GM18526 (cell line): ENCODE results near the gene HDAC10.

Source experiments
- POLR2A ChIP-seq: IDR thresholded peaks from 3 replicates; pipeline ENCODE4 v1.6.1; 2011; ENCODE audit not compliant: insufficient read length; ENCODE audit errors: extremely low read depth

Gene HDAC10

DNA sequence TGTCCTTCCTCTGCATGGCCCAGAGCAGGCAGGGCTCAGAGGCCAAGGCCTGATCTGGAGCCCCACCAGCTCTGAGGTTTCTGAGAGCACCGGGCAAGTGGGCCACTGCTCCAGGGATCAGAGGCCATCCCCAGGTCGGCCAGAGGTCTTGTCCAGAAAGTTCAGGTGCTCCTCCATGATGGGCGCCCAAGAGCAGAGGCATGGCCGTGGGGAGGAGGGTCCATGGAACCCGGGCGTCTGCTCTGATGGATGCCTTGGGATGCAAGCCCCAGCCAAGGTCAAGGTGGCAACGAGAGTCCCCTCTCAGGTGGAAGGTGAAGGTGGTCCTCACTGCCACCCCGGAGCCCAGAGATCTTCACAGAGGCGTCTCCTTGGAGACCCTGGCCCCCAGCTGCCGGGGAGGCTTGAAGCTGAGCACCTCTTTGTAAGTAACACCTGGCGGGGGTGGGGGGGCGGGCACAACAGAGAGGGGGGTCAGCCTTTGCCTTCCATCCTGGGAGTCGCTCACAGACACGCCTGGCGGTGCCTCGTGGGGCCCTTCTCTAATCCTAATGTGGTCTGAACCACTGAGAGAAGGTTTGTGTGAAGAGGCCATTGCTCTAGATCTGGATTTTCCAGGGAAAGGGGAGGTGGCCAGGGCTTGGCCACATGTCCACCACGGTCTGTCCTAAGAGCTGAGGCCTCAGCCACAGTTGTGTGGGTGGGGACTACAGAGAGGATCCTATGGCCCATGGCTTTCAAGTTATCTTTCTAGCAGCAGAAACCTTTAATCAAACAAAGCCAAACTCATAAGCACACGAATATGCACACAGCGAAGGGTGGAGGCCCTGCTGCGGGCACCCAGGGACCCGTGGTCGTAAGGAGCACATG, 2.2 kb upstream of the HDAC10 start:
- TF ChIP-seq POLR2A: no peak

DNA sequence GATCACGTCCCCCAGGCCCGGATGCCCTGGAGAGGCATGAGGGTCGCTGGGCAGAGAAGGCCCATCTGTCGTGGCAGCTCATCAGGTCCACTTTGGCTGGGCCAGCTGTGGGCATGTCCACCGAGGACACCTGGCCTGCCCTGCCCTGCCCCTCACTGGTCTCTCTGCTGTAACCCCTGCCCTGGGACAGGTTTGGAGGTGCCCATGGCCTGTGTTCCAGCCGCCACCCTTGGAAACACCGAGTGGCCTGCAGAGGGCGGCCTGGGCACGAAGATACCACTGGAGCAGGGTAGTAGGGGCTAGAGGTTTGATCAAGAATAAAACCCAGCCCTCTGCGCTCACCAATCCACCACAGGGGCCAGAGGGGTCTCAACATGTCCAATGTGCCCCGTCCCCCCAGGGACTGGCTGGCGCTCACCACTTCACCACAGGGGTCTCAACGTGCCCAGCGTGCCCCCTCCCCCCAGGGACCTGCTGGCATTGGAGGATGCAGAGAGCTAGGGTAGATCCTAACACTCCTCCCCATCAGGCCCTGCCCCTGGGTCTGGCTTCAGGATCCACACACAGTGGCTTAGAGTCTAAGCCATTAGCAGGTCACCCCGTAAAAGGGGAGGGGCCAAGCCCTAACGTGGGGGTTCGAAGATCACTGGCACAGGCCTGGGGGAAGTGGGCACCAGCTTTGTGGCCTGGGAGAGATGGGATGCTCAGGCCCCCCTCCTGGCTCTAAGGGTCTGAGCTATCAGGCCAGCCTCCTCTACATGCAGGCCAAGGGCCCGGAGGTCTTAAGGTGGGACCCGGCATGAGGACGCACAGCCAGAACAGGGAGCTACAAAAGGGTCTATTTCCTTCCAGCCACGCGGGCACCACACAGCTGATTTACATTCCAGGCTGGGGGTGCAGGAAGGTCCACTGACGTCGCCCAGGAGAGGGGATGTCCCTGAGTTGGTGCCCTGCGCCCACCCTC, 1.3 kb upstream of the HDAC10 start:
- no peak for TF ChIP-seq POLR2A

DNA sequence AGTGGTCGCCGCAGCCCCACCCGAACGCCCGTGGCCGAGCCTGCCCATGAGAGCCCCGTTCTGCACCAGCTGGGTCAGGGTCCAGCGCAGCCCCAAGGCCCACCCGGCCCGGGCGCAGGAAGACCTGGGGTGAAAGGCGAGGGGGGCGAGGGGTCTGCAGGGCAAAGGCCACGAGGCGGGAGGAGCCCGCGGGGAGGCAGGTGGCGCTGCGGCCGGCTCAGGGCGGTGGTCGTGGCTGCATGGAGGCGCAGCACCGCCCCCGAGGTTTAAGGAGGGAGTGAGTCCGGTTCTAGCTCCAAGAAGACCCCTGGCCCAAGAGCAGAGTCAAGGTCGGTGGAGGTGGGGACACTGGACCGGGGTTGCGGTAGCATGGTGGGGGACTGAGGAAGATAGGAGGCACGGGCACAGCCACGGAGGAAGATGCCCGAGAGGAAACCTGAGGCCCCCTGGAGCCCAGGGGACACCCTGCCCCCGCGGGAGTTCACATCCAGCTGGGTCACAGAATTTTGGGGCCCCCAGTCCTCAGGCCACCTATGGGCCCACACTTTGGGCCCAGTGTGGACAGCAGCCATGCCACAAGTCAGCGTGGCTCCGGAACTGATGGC, 514 bp upstream of the HDAC10 start:
- TF ChIP-seq POLR2A: no peak

- no peak for TF ChIP-seq POLR2A
Measured at GRCh38 chr22:50250249-50250554, 863 bp downstream of the HDAC10 start.

DNA sequence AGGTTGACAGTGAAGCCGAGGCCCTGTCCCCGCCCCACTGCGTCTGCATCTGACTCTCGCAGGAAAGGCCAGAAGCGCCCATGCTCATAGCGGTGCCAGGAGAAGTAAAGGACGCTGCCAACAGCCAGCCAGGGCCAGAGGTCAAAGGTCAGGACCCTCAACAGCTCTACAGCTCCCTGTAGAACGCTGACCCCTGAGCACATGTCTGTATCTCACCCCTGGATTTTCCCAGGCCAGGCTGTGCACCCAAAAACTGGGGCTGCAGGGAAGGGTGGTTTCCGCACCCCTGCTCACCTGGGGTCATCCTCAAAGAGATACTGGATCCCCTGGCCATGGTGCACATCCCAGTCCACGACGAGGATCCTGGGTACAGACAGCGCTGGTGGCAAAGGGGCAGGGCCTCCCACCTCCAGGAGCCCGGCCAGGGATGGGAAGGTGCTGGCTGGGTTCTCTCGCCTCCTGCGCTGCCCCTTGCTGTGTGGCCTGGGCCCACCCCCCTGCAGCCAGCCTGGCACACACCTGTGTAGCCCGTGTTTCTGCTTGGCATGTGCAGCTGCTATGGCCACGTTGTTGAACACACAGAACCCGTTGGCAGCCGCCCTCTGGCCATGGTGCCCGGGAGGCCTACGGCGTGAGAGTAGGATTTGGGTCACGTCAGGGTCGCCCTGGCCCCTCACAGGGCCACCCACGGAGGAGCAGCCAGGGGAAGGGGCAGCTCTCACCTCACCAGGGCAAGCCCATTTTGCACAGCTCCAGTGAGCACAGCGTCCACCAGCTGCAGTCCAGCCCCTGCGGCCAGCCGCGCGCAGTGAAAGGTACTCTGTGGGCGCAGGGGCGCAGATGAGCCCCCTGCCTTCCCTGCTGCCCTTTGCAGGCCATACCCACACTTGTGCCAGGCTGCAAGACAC, 1.5 kb downstream of the HDAC10 start:
- TF ChIP-seq POLR2A: no peak

GRCh38 chr22:50248196-50249081, 2.6 kb downstream of the HDAC10 start:
- no peak for TF ChIP-seq POLR2A

- TF ChIP-seq POLR2A: no peak
Measured at GRCh38 chr22:50247748-50248147, 3.3 kb downstream of the HDAC10 start.

DNA sequence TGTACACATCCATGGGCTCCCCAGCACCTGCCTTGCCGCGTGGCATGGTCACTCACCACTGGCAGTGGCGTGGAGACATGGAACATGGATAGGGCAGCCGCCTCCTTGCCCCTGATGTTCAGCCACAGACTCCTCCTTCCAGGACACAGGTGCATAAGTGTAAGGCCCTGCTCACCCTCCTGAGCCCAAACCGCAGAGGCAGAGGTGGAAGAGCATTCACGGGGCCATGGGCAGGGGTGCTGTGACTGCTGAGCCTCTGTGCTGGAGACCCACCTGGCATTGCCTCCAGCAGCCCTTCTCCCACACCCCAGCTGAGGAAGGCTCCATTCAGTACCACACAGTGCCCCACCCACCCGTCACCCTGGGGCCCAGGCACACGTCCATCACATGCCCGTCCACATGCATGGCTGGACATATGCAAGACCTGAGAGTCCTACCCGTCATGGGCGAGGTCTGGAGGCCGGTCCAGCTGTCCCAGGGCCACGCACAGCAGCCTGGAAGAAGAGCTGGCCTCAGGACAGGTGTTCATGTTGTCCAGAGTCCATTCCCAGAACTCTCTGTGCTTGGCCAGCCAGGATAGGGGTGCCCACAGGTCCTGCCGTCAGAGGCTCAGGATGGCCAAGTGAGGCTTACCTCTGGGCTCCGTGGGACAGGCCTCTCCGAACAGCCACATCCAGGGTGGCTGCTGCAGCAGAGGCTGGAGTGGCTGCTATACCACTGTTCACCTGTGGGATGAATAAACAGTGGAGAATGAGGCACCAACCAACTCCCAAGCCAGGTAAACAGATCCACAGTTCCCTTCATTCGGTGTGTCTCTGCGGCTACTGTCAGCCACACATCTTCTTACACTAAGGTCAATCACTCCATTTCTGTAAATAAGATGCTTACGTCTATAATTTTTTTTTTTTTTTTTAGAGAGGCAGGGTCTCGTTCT, 4.6 kb downstream of the HDAC10 start:
- TF ChIP-seq POLR2A: no peak

GRCh38 chr22:50245214-50246072, 5.6 kb downstream of the HDAC10 start:
- TF ChIP-seq POLR2A: no peak

GRCh38 chr22:50244420-50245213, 6.4 kb downstream of the HDAC10 start, which contains the start of gene TUBGCP6:
Gene TUBGCP6, minus strand, starts transcription at chr22:50245023. Its CDS starts 564 bp downstream, at chr22:50244459.
- peak; percentile 93 for TF ChIP-seq POLR2A

DNA sequence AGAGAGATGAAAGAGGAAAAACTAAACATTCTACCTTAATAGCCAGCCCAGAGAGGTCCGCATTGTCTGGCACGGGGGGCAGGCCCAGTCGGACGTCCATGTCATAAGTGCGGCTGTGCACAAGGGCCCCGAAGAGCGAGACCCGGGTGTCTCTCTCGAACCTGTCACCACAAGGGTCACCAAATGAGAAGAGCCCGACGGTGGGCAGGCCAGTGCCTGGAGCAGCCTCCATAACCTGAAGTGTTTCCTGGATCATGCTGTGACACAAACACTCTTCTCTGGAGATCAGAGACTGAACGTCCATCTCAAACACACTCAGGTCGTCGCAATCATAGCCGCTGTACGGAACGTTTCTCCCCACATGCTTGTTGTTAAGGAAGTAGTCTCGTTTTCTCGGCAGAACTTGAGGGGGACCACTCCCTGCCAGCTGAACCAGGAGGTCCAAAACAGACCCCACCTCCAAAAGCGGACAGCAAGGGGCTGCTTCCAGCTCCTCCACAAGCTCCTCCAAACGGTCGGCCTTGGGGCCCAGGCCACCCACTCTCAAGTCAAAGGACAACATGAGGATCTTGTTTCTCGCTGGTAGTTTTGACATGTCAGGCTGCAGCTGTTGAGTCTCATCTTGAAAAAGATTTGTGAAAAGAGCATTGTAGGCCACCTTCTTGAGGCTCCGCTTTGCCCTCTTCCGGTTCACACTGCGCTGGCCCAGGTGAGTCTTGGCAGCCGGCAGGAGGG, 7.2 kb downstream of the HDAC10 start:
- TF ChIP-seq POLR2A: no peak
